ENCODE data around the gene HNRNPK. TPM values are rescaled to one million over a fixed set of nuclear protein-coding genes. Genes with fewer than 3 reads are reported as not detected.

Gene HNRNPK
- total RNA-seq, 4 donors from 2014 or later = 132 to 406 (median 278) TPM

Small RNA genes within 50 kb of the gene (small RNA-seq; reads per million reads assigned to genes)
- 0 reads per million in 4 donors for gene RF00019

Other genes with a start within 250 kb of the HNRNPK start
- gene GKAP1, start 162.4 kb downstream of the HNRNPK start, total RNA-seq = 10 to 100 TPM in 1 of 4 donors, 1 to 10 TPM in 2, not detected in 1; 1.5 to 11.0 (median 6.0) TPM
- 1 to 10 TPM in 3 of 4 donors, under 1 TPM in 1; 0.75 to 5.2 (median 3.6) TPM for gene KIF27, start 58.8 kb downstream of the HNRNPK start, total RNA-seq
- gene RMI1, start 590 bp upstream of the HNRNPK start, total RNA-seq = 10 to 100 TPM in 2 of 4 donors, 1 to 10 TPM in 2; 1.8 to 13.1 (median 9.1) TPM